22Rv1 (cell line): ENCODE results near the gene MPP3.

ENCODE experiments used
- ZFX ChIP-seq: fragments of 450-650 bp; IDR thresholded peaks from 2 replicates; pipeline ENCODE4 v1.6.1; 2017; ENCODE audit warnings: antibody characterized with exemption, borderline replicate concordance
- TF ChIP-seq, protein P1 (sequence below): fragments of 450-650 bp; IDR thresholded peaks from 2 replicates; pipeline ENCODE4 v1.5.1; 2017; ENCODE audit warnings: mild to moderate bottlenecking

- TF ChIP-seq, protein P1, sequence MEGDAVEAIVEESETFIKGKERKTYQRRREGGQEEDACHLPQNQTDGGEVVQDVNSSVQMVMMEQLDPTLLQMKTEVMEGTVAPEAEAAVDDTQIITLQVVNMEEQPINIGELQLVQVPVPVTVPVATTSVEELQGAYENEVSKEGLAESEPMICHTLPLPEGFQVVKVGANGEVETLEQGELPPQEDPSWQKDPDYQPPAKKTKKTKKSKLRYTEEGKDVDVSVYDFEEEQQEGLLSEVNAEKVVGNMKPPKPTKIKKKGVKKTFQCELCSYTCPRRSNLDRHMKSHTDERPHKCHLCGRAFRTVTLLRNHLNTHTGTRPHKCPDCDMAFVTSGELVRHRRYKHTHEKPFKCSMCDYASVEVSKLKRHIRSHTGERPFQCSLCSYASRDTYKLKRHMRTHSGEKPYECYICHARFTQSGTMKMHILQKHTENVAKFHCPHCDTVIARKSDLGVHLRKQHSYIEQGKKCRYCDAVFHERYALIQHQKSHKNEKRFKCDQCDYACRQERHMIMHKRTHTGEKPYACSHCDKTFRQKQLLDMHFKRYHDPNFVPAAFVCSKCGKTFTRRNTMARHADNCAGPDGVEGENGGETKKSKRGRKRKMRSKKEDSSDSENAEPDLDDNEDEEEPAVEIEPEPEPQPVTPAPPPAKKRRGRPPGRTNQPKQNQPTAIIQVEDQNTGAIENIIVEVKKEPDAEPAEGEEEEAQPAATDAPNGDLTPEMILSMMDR = no peak
- no peak for TF ChIP-seq ZFX
Measured at GRCh38 chr17:43829738-43830137, 3.2 kb downstream of the MPP3 start.
